Measurements from ENCODE around the gene NCMAP.

DNA sequence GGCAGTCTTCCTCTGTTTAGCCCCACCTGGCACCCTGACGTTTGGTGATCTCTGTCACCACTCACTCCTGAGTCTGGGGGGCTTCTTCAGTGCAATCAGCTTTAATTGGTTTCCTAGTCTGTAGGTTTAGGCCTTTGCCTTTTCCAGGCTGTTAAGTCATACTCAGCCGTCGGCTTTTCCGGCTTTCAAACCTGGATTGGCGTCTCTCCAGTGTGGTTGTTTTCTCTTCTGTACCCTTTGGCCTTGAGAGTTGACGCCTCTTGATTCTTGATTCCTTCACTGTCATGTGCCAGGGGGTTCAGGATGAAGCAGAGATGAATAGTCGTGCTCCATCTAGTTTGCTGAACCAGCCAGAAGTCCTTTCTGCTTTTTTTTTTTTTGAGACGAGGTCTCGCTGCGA lies 24.9 kb downstream of the NCMAP start:
- TF ChIP-seq, protein P1, sequence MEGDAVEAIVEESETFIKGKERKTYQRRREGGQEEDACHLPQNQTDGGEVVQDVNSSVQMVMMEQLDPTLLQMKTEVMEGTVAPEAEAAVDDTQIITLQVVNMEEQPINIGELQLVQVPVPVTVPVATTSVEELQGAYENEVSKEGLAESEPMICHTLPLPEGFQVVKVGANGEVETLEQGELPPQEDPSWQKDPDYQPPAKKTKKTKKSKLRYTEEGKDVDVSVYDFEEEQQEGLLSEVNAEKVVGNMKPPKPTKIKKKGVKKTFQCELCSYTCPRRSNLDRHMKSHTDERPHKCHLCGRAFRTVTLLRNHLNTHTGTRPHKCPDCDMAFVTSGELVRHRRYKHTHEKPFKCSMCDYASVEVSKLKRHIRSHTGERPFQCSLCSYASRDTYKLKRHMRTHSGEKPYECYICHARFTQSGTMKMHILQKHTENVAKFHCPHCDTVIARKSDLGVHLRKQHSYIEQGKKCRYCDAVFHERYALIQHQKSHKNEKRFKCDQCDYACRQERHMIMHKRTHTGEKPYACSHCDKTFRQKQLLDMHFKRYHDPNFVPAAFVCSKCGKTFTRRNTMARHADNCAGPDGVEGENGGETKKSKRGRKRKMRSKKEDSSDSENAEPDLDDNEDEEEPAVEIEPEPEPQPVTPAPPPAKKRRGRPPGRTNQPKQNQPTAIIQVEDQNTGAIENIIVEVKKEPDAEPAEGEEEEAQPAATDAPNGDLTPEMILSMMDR (IDR thresholded peaks at IDR 0.05) = no peak
- TF ChIP-seq POLR2A (IDR thresholded peaks at IDR 0.05) = no peak
- no peak for TF ChIP-seq POLR2AphosphoS5 (IDR thresholded peaks at IDR 0.05)
- no peak for TF ChIP-seq EP300 (IDR thresholded peaks at IDR 0.05)

Measured in gastroesophageal sphincter (tissue), 3 donors.